Measurements from ENCODE around the gene KRTAP10-11. TPM values are rescaled to one million over a fixed set of nuclear protein-coding genes. Genes with fewer than 3 reads are reported as not detected.

KRTAP10-11 gene
- total and polyA plus RNA-seq, 2 of the 8 experiments (the other 6 are each of a cell fraction or from before 2014, with no cell fraction given), result not detected

DNA sequence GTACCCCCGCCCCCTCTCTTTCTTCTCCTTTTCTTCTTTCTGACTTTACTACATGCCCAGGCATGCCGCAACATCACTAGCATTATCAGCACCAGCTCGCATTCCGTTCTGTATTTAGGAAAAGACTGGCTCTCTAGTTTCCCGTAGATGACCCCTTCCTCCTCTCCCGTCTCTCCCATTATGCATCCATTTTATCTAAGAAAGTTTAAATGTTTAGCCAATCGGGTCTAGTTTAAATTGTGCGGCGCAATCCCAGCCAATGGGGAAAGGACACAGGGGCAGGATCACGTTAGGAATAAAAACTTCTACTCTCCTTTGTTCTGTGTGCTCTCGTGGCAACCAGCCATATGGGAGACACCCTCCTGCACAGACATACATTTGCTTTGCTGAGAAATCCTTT lies 48.2 kb upstream of the KRTAP10-11 start:
- H3K56ac ChIP-seq (replicated peaks; ENCODE audit: insufficient read length, low read depth, low read length), result no peak overlapping the region
- H3K27ac ChIP-seq (ENCODE audit: low read depth, low read length), result peak overlapping the region; percentile 74; the same call in 1 of the 2 replicates
- no peaks in the 10 kb centered on the region for H3K79me2 ChIP-seq (ENCODE audit: control insufficient read depth in 1 of 2, insufficient read depth in 2 of 2, low read length in 2 of 2)
- no peak overlapping the region for H3K14ac ChIP-seq (ENCODE audit: insufficient read length)
- ChIA-PET CTCF (ENCODE audit: partially characterized antibody) (no interaction called here), POLR2A (ENCODE audit: partially characterized antibody) (interaction anchor here (0.7 kb wide), 1 partner anchor 203 kb away, joined by 3 read pairs; no protein-coding TSS in a partner anchor)
- no peaks in the 10 kb centered on the region for H3K79me1 ChIP-seq (ENCODE audit: low read depth, low read length)
- DNase-seq (ENCODE audit: low read depth in 1 of 2, low spot score in 2 of 2) (peak in 1 of 2 experiments; percentile 47), FAIRE-seq (no peak)
- H2BK12ac ChIP-seq (ENCODE audit: low read depth, low read length), result peak overlapping the region; percentile 85; the same call in 1 of the 2 replicates
- peaks cover 2 to 11% (median 6%) of the 10 kb centered on the region in 4 experiments for H3K4me1 ChIP-seq (replicated peaks in 1 of 4; ENCODE audit: control insufficient read depth in 3 of 4, insufficient read depth in 4 of 4, low read length in 3 of 4)
- H3K23ac ChIP-seq (ENCODE audit: insufficient read length), result no peak overlapping the region
- H4K5ac ChIP-seq (ENCODE audit: insufficient read length, low read depth, low read length), result peak overlapping the region; percentile 51
- H2BK20ac ChIP-seq (ENCODE audit: low read length), result peak overlapping the region; percentile 92
- H4K8ac ChIP-seq (ENCODE audit: extremely low read depth, insufficient read depth, low read length), result no peak overlapping the region
- no peaks in the 10 kb centered on the region for H4K20me1 ChIP-seq (replicated peaks in 1 of 2; ENCODE audit: control insufficient read depth in 1 of 2, insufficient read depth in 2 of 2, low read length in 2 of 2)
- H2BK120ac ChIP-seq (replicated peaks; ENCODE audit: low read depth, low read length), result peak overlapping the region; percentile 97
- H2BK5ac ChIP-seq (ENCODE audit: low read depth, low read length), result peak overlapping the region; percentile 86
- H2AFZ ChIP-seq (ENCODE audit: low read length), result no peak overlapping the region
- H4K91ac ChIP-seq (replicated peaks; ENCODE audit: insufficient read length, low read length), result peak overlapping the region; percentile 72
- H3K4me2 ChIP-seq (ENCODE audit: insufficient read depth in 1 of 2, low read depth in 2 of 2, low read length in 2 of 2), result no peak overlapping the region; a peak in 1 of 4 replicates
- 0 out of 2 replicates have a peak overlapping the region, but pooled peaks have one; percentile 88 for H2AK5ac ChIP-seq (ENCODE audit: low read depth, low read length)
- no peak overlapping the region for H3K4me3 ChIP-seq (ENCODE audit: extremely low read depth in 1 of 4, insufficient read depth in 2 of 4, low read depth in 3 of 4, low read length in 4 of 4)
- WGBS, 2 experiments (ENCODE audit: extremely low coverage in 1 of 2, insufficient coverage in 1 of 2, insufficient read length in 1 of 2, insufficient replicate concordance in 2 of 2, low coverage in 1 of 2, low lambda C conversion rate in 2 of 2, missing lambda C conversion rate in 1 of 2), result 52% methylated on average over 11 of the region's 11 CpGs; no CpG with 5 or more reads in 1 of the 2 experiments
- H2BK15ac ChIP-seq (ENCODE audit: low read length), result no peak overlapping the region
- no peaks in the 10 kb centered on the region for H3K27me3 ChIP-seq (replicated peaks in 1 of 4; ENCODE audit: control insufficient read depth in 3 of 4, extremely low read depth in 1 of 4, insufficient read depth in 3 of 4, low read length in 3 of 4)
- H3K9me3 ChIP-seq (ENCODE audit: insufficient read depth in 2 of 2, low read depth in 1 of 2, low read length in 1 of 2), result no peaks in the 10 kb centered on the region
- TF ChIP-seq BACH1 (IDR thresholded peaks at IDR 0.05; ENCODE audit: low read length) (no peak), MAFK (IDR thresholded peaks at IDR 0.05; ENCODE audit: low read depth, low read length) (no peak), RBBP5 (IDR thresholded peaks at IDR 0.05; ENCODE audit: borderline replicate concordance, low read depth, low read length) (no peak), BCL11A (IDR thresholded peaks at IDR 0.05; ENCODE audit: low read depth in 2 of 2, low read length in 2 of 2) (no peak), TAF1 (IDR thresholded peaks at IDR 0.05; ENCODE audit: low read depth, low read length) (peak; percentile 43; the same call in 1 of the 2 replicates), RXRA (IDR thresholded peaks at IDR 0.05; ENCODE audit: insufficient read depth, low read depth, low read length) (no peak), POLR2A (IDR thresholded peaks at IDR 0.05; ENCODE audit: control extremely low read depth in 1 of 2, low read depth in 2 of 2, low read length in 2 of 2) (peak in 1 of 2 experiments; percentile 51; a peak in 1 of 3 replicates)
- 0 out of 7 replicates have a peak overlapping the region, but pooled peaks of 1 of the 4 experiments have one; percentile 24 for H3K9ac ChIP-seq (replicated peaks in 1 of 4; ENCODE audit: extremely low read depth in 1 of 4, low read depth in 3 of 4, low read length in 3 of 4)
- no peaks in the 10 kb centered on the region for H3K23me2 ChIP-seq (ENCODE audit: low read depth, low read length)
- H3K4ac ChIP-seq (replicated peaks; ENCODE audit: insufficient read length, low read depth, low read length), result no peak overlapping the region
- no peak overlapping the region for H3K18ac ChIP-seq (ENCODE audit: extremely low read depth, low read length)
- H3K36me3 ChIP-seq (ENCODE audit: control insufficient read depth in 2 of 4, insufficient read depth in 4 of 4, low read length in 3 of 4), result no peaks in the 10 kb centered on the region
